Mesothelial cell of epicardium (in vitro differentiated cells): Measurements from ENCODE around the gene BPIFB2. TPM values are rescaled to one million over a fixed set of nuclear protein-coding genes. Genes with fewer than 3 reads are reported as not detected.

ENCODE experiments used
- DNase-seq, 2 experiments: peaks; one replicate each; pipeline ENCODE4 v3.0.0; 2021; ENCODE audit warnings: low spot score in 2 of 2; ENCODE audit not compliant: unreplicated experiment in 2 of 2
- H3K27ac Mint-ChIP-seq: 2 replicates; pipeline ENCODE4 v1.8.0; 2021; ENCODE audit warnings: mixed read lengths
- H3K27me3 Mint-ChIP-seq: 2 replicates; pipeline ENCODE4 v1.8.0; 2021; ENCODE audit warnings: low read depth, mixed read lengths
- H3K36me3 Mint-ChIP-seq: 2 replicates; pipeline ENCODE4 v1.8.0; 2021; ENCODE audit warnings: mixed read lengths
- H3K4me1 Mint-ChIP-seq: 2 replicates; pipeline ENCODE4 v1.8.0; 2021; ENCODE audit warnings: mixed read lengths
- H3K4me3 Mint-ChIP-seq: 2 replicates; pipeline ENCODE4 v1.8.0; 2021; ENCODE audit warnings: mild to moderate bottlenecking, moderate library complexity, mixed read lengths
- H3K9me3 Mint-ChIP-seq: 2 replicates; pipeline ENCODE4 v1.8.0; 2021; ENCODE audit warnings: mixed read lengths
- total RNA-seq: library from RNA; stranded (reverse); gene quantifications from 3 replicates; pipeline ENCODE4 v1.2.1, GENCODE V29; 2021
- TF ChIP-seq, protein P1 (sequence below): fragments of 200-600 bp; sonication (generic); IDR thresholded peaks from one replicate; pipeline ENCODE4 v1.5.0; 2021; ENCODE audit warnings: antibody characterized with exemption; ENCODE audit not compliant: unreplicated experiment

Gene BPIFB2, protein sequence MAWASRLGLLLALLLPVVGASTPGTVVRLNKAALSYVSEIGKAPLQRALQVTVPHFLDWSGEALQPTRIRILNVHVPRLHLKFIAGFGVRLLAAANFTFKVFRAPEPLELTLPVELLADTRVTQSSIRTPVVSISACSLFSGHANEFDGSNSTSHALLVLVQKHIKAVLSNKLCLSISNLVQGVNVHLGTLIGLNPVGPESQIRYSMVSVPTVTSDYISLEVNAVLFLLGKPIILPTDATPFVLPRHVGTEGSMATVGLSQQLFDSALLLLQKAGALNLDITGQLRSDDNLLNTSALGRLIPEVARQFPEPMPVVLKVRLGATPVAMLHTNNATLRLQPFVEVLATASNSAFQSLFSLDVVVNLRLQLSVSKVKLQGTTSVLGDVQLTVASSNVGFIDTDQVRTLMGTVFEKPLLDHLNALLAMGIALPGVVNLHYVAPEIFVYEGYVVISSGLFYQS
- not detected in 3 replicates for total RNA-seq

DNA sequence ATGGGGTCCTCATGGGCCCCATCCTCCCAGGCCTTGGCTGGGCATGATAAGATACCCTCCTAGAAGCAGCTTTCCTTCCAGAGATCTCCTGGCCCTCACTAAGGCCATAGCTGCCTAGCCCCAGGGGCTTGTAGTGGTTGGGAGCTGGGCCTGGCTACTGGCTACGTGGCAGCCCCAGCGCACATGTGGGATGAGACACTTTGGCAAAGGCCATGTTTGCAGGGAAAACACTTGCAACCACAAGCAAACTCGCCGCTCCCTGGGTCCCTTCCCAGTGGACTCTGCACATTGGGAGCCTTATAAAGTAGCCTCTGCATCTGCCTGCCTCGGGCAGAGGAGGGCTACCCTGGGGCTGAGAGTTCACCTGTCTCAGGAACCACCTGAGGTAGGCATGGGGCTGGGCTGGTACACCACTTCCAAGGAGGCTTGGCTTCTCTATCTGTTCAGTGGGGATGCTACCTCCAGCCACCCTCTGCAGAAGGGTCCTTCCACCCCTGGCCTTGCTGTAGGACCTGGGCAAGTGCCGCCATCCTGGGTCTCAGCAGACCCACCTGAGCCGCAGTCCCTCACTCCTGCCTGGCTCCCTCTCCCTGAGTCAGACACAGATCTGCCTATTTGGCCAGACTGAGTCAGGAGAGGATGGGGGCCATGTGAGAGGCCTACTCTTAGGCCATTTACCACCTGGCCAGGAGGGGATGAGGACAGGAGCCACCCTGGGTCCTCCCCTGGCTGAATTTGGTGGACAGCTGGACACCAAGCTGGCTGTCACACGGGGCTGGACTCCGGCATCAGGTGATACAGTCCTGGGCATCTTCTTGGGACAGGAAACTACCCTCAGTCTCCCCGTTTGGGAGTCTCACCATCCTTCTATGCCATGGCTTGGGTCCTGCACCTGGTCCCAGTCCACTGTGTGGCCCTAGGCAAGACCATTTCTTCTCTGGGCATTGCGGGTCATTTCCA, at the start of gene BPIFB2:
Gene BPIFB2, plus strand, starts transcription at position 329 of the 960 bp plus-strand sequence. CDS start 871 bp downstream, outside the sequence.
- Mint-ChIP-seq H3K4me3 (no peak within 1 kb of the TSS), H3K27ac (no peak within 1 kb of the TSS)
- TF ChIP-seq, protein P1, sequence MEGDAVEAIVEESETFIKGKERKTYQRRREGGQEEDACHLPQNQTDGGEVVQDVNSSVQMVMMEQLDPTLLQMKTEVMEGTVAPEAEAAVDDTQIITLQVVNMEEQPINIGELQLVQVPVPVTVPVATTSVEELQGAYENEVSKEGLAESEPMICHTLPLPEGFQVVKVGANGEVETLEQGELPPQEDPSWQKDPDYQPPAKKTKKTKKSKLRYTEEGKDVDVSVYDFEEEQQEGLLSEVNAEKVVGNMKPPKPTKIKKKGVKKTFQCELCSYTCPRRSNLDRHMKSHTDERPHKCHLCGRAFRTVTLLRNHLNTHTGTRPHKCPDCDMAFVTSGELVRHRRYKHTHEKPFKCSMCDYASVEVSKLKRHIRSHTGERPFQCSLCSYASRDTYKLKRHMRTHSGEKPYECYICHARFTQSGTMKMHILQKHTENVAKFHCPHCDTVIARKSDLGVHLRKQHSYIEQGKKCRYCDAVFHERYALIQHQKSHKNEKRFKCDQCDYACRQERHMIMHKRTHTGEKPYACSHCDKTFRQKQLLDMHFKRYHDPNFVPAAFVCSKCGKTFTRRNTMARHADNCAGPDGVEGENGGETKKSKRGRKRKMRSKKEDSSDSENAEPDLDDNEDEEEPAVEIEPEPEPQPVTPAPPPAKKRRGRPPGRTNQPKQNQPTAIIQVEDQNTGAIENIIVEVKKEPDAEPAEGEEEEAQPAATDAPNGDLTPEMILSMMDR, result no peak

DNA sequence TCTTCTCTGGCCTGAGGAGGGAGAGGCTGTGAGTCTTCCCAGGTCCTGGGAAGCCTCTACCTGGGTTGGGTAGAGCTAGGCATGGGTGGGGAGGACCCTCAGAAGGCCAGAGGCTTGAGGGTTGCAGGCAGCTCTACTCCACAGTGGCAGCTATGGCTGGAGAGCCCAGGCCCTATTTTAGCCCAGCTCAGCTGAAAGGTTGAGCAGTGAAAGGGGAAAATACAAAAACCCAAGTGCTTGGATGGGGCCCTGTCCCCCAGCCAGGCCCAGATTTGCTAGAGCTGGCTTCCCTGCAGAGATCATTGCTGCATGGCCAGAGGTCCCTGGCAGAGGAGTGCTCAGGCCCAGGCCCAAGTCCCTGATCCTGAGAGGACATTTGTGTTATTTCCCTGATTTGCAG, 48.9 kb upstream of the BPIFB2 start:
- no peak for DNase-seq
- H3K36me3 Mint-ChIP-seq, result peaks cover 4% of the 10 kb centered on the region
- H3K27ac Mint-ChIP-seq, result no peak overlapping the region

More for the DNA sequence above, at the start of gene BPIFB2:
- no peak for DNase-seq
- H3K27me3 Mint-ChIP-seq, result peaks cover 17% of the 10 kb centered on the region
- no peaks in the 10 kb centered on the region for H3K36me3 Mint-ChIP-seq
- no peaks in the 10 kb centered on the region for H3K4me1 Mint-ChIP-seq
- H3K9me3 Mint-ChIP-seq, result peaks cover 4% of the 10 kb centered on the region

DNA sequence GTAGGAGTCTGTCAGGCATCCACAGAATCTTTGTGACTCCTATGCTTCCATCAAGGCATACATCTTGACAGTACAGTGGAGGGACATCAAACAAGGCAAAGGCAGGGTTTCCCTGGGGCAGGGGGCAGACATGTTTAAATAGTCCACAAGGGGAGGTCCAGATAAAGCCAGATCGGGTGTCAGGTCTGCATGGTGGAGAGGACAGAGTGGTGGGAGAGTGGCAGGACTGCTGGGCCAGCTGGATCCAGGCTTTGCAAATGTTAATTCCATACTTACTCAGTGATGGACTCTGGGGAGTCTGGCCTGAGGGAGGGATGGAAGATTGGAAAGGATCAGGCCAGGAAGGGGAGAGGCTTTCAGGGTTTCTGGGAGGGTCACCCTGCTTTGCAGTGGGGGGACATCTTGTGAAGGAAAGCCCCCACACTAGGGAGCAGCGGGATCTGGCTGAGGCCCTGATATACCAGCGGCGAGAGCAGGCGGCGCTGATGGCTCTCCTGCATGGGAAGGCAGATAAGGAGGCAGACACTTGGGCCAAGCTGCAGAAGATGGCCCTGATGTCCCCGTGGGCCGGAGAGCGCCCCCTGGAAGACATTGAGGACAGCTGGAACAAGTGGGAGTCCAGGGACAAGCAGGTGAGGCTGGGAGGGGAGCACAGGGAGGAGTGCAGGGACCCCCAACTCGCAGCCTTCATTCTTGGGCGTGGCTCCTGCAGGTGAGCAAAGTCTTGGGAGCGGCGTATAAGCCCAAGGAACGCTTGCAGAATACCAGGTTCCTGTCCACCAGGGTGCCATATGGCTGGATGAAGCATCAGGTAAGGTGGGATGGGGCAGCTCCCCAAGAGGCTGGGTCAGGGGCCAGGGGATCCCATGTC, 47.9 kb upstream of the BPIFB2 start:
- H3K36me3 Mint-ChIP-seq, result peaks cover 4% of the 10 kb centered on the region
- H3K4me3 Mint-ChIP-seq, result no peak overlapping the region
- H3K4me1 Mint-ChIP-seq, result no peaks in the 10 kb centered on the region
- H3K9me3 Mint-ChIP-seq, result peaks cover 17% of the 10 kb centered on the region
- peaks cover 3% of the 10 kb centered on the region for H3K27me3 Mint-ChIP-seq
- H3K27ac Mint-ChIP-seq, result no peak overlapping the region
- TF ChIP-seq, protein P1, result no peak
- DNase-seq, result no peak

More for the DNA sequence above, 48.9 kb upstream of the BPIFB2 start:
- no peak overlapping the region for H3K4me3 Mint-ChIP-seq
- H3K4me1 Mint-ChIP-seq, result no peaks in the 10 kb centered on the region
- no peaks in the 10 kb centered on the region for H3K27me3 Mint-ChIP-seq
- TF ChIP-seq, protein P1, result no peak
- H3K9me3 Mint-ChIP-seq, result peaks cover 22% of the 10 kb centered on the region

DNA sequence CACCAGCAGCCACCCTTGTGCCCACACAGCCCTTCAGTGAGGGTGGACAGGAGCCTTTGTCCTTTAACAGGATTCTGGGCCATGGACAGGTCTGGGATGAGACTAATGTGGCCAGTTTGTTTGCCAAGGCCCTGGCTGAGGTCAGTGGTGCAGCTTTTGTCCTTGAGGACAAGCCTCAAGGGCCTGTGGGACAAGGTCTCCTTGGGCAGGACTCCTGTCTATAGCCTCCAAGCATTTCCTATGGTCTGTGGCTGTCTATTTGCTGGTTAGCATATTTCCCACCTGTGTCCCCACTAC, 47.3 kb upstream of the BPIFB2 start:
- DNase-seq, result no peak
- H3K4me1 Mint-ChIP-seq, result no peaks in the 10 kb centered on the region
- H3K27me3 Mint-ChIP-seq, result peaks cover 3% of the 10 kb centered on the region
- no peak overlapping the region for H3K4me3 Mint-ChIP-seq
- peaks cover 4% of the 10 kb centered on the region for H3K36me3 Mint-ChIP-seq
- peaks cover 16% of the 10 kb centered on the region for H3K9me3 Mint-ChIP-seq
- H3K27ac Mint-ChIP-seq, result no peak overlapping the region
- TF ChIP-seq, protein P1, result no peak
